PC-9 (cell line): ENCODE measurements around the gene SLC16A8. TPM values are rescaled to one million over a fixed set of nuclear protein-coding genes. Genes with fewer than 3 reads are reported as not detected.

ENCODE experiments used
- BruUV-seq: library from RNA; stranded (reverse); fragments of 400-500 nt; replicated peaks from 2 replicates; lab custom pipeline; 2021; lab: Mats Ljungman, UMichigan
- CTCF ChIA-PET: fragments of 300-600 bp; sonication (Branson Sonifier 250); formaldehyde crosslinking; loops from one replicate; lab custom pipeline; 2022; ENCODE audit warnings: antibody characterized with exemption; lab: Charles Lee
- POLR2A ChIA-PET: fragments of 300-600 bp; sonication (Branson Sonifier 250); formaldehyde crosslinking; loops from one replicate; lab custom pipeline; 2022; ENCODE audit warnings: antibody characterized with exemption; ENCODE audit not compliant: unreplicated experiment; lab: Charles Lee
- DNase-seq, 2 experiments: peaks; one replicate each; pipeline versions ENCODE4 v3.0.0 to v3.0.0-alpha.2; 2015 to 2022; ENCODE audit warnings: mixed read lengths in 1 of 2
- H2AFZ ChIP-seq: fragments of 200-600 bp; sonication (generic); 2 replicates; pipeline ENCODE4 v1.8.1; 2017; ENCODE audit warnings: antibody characterized with exemption
- H3F3A ChIP-seq: fragments of 200-600 bp; sonication (generic); 2 replicates; pipeline ENCODE4 v1.8.1; 2017; ENCODE audit warnings: antibody characterized with exemption, mild to moderate bottlenecking, low read depth; ENCODE audit not compliant: insufficient read depth
- H3K27ac ChIP-seq: fragments of 200-600 bp; sonication (generic); 2 replicates; pipeline ENCODE4 v1.6.1; 2016; ENCODE audit warnings: mixed run types
- H3K27me3 ChIP-seq: fragments of 200-600 bp; sonication (generic); 2 replicates; pipeline ENCODE4 v1.6.1; 2016; ENCODE audit warnings: low read depth, mixed run types; ENCODE audit not compliant: insufficient read depth
- H3K36me3 ChIP-seq: fragments of 200-600 bp; sonication (generic); 2 replicates; pipeline ENCODE4 v1.6.1; 2016; ENCODE audit warnings: low read depth, mixed run types
- H3K4me1 ChIP-seq: fragments of 200-600 bp; sonication (generic); replicated peaks from 2 replicates; pipeline ENCODE4 v1.6.1; 2016; ENCODE audit warnings: mixed run types; ENCODE audit not compliant: insufficient read depth
- H3K4me2 ChIP-seq: fragments of 200-600 bp; sonication (generic); 2 replicates; pipeline ENCODE4 v1.6.1; 2017; ENCODE audit warnings: mixed run types
- H3K4me3 ChIP-seq: fragments of 200-600 bp; sonication (generic); 2 replicates; pipeline ENCODE4 v1.6.1; 2016; ENCODE audit warnings: mixed run types
- H3K79me2 ChIP-seq: fragments of 200-600 bp; sonication (generic); 2 replicates; pipeline ENCODE4 v1.6.1; 2017; ENCODE audit warnings: low read depth, mixed run types
- H3K9me2 ChIP-seq: fragments of 200-600 bp; sonication (generic); 2 replicates; pipeline ENCODE4 v1.8.1; 2017; ENCODE audit warnings: mild to moderate bottlenecking; ENCODE audit not compliant: insufficient read depth
- H3K9me3 ChIP-seq: fragments of 200-600 bp; sonication (generic); 2 replicates; pipeline ENCODE4 v1.8.1; 2016; ENCODE audit warnings: low read depth; ENCODE audit not compliant: insufficient read depth
- H4K20me1 ChIP-seq: fragments of 200-600 bp; sonication (generic); 2 replicates; pipeline ENCODE4 v1.8.1; 2017; ENCODE audit not compliant: insufficient read depth
- CTCF ChIP-seq: fragments of 200-600 bp; sonication (generic); conservative IDR thresholded peaks from 2 replicates; pipeline ENCODE4 v1.6.1; 2017; ENCODE audit warnings: mixed run types, antibody characterized with exemption, mild to moderate bottlenecking, moderate library complexity
- intact Hi-C: fragments of 100-400 bp; cut with micrococcal nuclease; formaldehyde crosslinking; loops from one replicate; pipeline ENCODE4 v1.10.0; 2022; ENCODE audit not compliant: unreplicated experiment
- total RNA-seq: library from RNA; stranded (reverse); gene quantifications from 2 replicates; pipeline ENCODE4 v1.2.3, GENCODE V29; 2021

The SLC16A8 gene
- total RNA-seq, 1 experiment from 2014 or later, result not detected

GRCh38 chr22:38028344-38029130 lies 55.4 kb downstream of the SLC16A8 start:
- no peak for DNase-seq
- BruUV-seq, result no TSS peak
- POLR2A ChIA-PET, result no interaction called here
- no peaks in the 10 kb centered on the region for H3K9me3 ChIP-seq
- intact Hi-C loops, result no loop called here
- CTCF ChIA-PET, result no interaction called here
- no peaks in the 10 kb centered on the region for H4K20me1 ChIP-seq
- TF ChIP-seq CTCF, result no peak
- H3F3A ChIP-seq, result no peaks in the 10 kb centered on the region
- H3K4me1 ChIP-seq, result no peaks in the 10 kb centered on the region
- H3K9me2 ChIP-seq, result no peaks in the 10 kb centered on the region
- no peak overlapping the region for H3K4me2 ChIP-seq
- H3K27ac ChIP-seq, result no peak overlapping the region
- no peaks in the 10 kb centered on the region for H3K79me2 ChIP-seq
- peaks cover 30% of the 10 kb centered on the region; the same call in 1 of the 2 replicates for H3K27me3 ChIP-seq
- H3K4me3 ChIP-seq, result no peak overlapping the region
- H2AFZ ChIP-seq, result no peak overlapping the region
- no peaks in the 10 kb centered on the region for H3K36me3 ChIP-seq

Other genes with a start within 250 kb of the SLC16A8 start
- 32.3 and 33.6 TPM in 2 replicates for gene ANKRD54, start 239.8 kb downstream of the SLC16A8 start, total RNA-seq
- 566 and 582 TPM in 2 replicates for gene EIF3L, start 234.8 kb downstream of the SLC16A8 start, total RNA-seq
- 113 and 126 TPM in 2 replicates for gene MICALL1, start 177.9 kb downstream of the SLC16A8 start, total RNA-seq
- 1.0 and 1.7 TPM in 2 replicates for gene C22orf23, start 130.6 kb downstream of the SLC16A8 start, total RNA-seq
- gene POLR2F, start 130.5 kb downstream of the SLC16A8 start, total RNA-seq, result 147 and 180 TPM in 2 replicates
- gene SOX10, start 99.6 kb downstream of the SLC16A8 start, total RNA-seq, result not detected in 2 replicates
- gene PICK1, start 26.8 kb downstream of the SLC16A8 start, total RNA-seq, result 52.0 and 55.9 TPM in 2 replicates
- 7.1 and 9.7 TPM in 2 replicates for gene BAIAP2L2, start 26.5 kb upstream of the SLC16A8 start, total RNA-seq
- 39.8 and 45.6 TPM in 2 replicates for gene PLA2G6, start 97.6 kb upstream of the SLC16A8 start, total RNA-seq
- gene MAFF, start 117.8 kb upstream of the SLC16A8 start, total RNA-seq, result 27.9 and 41.8 TPM in 2 replicates
- gene TMEM184B, start 188.8 kb upstream of the SLC16A8 start, total RNA-seq, result 185 and 192 TPM in 2 replicates
- gene CSNK1E, start 233.2 kb upstream of the SLC16A8 start, total RNA-seq, result 331 and 348 TPM in 2 replicates